Adipocyte (in vitro differentiated cells): ENCODE data around the gene STAC.

Source experiments
- DNase-seq: peaks from one replicate; pipeline ENCODE4 v3.0.0-alpha.2; 2015; ENCODE audit warnings: low read depth
- H3K27me3 ChIP-seq: replicated peaks from 2 replicates; pipeline ENCODE4 v1.7.0; 2013; ENCODE audit warnings: mild to moderate bottlenecking, low read length, moderate library complexity; ENCODE audit not compliant: control insufficient read depth, insufficient read depth
- H3K36me3 ChIP-seq: 2 replicates; pipeline ENCODE4 v1.7.0; 2013; ENCODE audit warnings: low read length, mild to moderate bottlenecking, moderate library complexity; ENCODE audit not compliant: control insufficient read depth, insufficient read depth, severe bottlenecking
- H3K4me1 ChIP-seq: 2 replicates; pipeline ENCODE4 v1.7.0; 2013; ENCODE audit warnings: mild to moderate bottlenecking, low read length, moderate library complexity; ENCODE audit not compliant: control insufficient read depth, insufficient read depth
- H3K4me3 ChIP-seq: 2 replicates; pipeline ENCODE4 v1.7.0; 2013; ENCODE audit warnings: mild to moderate bottlenecking, low read length, moderate library complexity
- H3K9ac ChIP-seq: 2 replicates; pipeline ENCODE4 v1.7.0; 2013; ENCODE audit warnings: mild to moderate bottlenecking, low read length, moderate library complexity
- H3K9me3 ChIP-seq: 2 replicates; pipeline ENCODE4 v1.7.0; 2013; ENCODE audit warnings: mild to moderate bottlenecking, low read length, moderate library complexity; ENCODE audit not compliant: control insufficient read depth

STAC gene

DNA sequence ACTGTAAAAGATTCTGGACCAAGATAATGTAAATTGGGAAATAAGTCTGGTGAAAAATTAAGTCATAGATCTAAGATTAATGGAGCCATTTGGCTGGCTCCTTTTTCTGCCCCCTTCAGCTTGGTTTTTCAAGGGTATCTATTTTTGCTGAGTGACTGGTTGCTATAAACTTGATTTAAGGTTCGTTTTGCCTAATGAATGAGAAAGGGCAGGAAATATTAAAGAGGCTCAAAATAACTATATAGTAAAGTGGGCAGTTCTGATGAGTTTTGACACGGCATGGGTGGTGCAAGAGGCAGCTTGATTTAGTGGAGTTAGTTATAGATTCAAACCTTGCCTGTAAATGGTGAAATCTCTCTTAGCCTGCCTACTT lies 140.7 kb downstream of the STAC start:
- H3K27me3 ChIP-seq, result no peaks in the 10 kb centered on the region
- peaks cover 8% of the 10 kb centered on the region for H3K4me1 ChIP-seq
- H3K36me3 ChIP-seq, result no peaks in the 10 kb centered on the region
- no peaks in the 10 kb centered on the region for H3K9me3 ChIP-seq
- no peak for DNase-seq
- no peak overlapping the region for H3K4me3 ChIP-seq
- no peak overlapping the region for H3K9ac ChIP-seq

DNA sequence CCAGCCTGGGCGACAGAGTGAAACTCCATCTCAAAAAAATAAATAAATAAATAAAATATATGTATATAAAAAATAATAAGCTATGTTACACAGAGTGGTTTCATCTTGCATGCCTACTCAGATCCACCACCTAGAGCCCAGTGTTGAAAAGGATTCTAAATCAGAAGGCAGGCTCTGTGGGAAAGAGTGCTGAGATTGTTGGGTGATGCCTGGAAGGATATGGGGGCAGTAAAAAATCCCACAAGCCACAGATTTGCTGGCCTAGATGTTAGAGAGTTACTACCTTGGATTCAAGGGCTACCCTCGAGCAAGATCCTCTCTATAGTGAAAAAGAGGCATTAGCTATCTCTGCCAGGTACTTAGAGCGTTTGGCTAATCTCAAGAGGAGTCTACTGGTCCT lies 144.3 kb downstream of the STAC start:
- Histone ChIP-seq H3K4me3 (no peak overlapping the region), H3K4me1 (peaks cover 8% of the 10 kb centered on the region), H3K36me3 (no peaks in the 10 kb centered on the region), H3K9me3 (no peaks in the 10 kb centered on the region), H3K27me3 (no peaks in the 10 kb centered on the region), H3K9ac (no peak overlapping the region)
- DNase-seq, result no peak

DNA sequence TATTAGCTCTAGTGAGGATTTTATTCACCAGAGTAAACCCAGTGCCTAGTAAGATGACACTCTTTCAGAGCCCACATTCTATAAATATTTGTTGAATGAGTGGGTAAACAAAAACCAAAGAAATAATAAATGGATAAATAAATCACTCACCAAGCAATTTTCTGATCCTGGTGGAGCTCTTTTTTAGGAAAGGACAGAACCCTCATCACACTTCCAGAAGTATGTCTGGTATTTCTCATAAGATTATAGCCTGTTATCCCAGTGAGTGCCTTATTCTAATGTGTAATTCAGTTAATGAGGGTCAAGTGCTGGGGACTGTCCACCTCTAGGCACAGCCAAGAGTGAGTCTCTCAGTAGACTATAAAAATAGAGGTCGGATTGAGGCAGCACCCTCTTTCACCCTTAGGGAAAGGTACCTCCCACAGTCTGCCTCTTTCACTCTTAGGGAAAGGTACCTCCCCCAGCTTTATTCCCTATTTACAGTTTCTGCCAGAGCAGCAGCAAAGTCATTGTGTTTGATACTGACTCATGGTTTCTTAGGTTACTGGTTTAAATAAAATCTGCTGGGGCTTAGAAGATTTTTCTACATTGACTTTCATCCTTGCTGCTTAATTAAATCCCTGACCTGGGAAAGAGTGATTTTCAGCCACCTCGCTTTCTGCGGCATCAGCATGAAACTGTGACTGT lies 145.0 kb downstream of the STAC start:
- Histone ChIP-seq H3K36me3 (no peaks in the 10 kb centered on the region), H3K4me1 (peaks cover 8% of the 10 kb centered on the region), H3K4me3 (no peak overlapping the region), H3K9me3 (no peaks in the 10 kb centered on the region), H3K27me3 (no peaks in the 10 kb centered on the region), H3K9ac (no peak overlapping the region)
- DNase-seq, result peak; percentile 29

DNA sequence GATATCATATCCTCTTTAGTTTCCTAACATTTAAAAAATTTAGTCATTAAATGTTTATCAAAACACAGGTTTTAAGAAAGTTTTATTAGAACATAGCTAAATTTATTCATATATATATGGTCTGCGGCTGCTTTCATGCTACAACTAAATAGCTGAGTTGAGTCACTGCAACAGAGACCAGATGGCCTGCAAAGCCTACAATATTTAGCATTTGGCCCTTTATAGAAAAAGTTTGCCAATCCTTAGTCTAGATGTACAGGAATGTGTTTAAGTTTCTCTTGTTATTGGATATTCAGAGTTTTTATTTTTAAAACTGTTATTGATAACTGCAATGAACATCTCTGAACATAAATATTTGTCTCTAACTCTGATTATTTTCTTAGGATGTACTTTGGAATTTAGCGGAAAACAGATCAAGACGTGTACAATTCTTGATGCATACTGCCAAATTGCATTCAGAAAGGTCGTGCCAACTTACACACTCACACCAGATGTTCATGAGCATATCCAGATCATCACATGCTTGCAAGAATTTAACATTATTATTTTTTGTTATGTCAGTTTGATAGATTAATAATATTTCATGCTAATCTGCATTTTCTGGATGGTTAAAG lies 157.9 kb downstream of the STAC start:
- DNase-seq, result peak; percentile 14
- H3K9ac ChIP-seq, result no peak overlapping the region
- H3K4me3 ChIP-seq, result no peak overlapping the region
- H3K27me3 ChIP-seq, result no peaks in the 10 kb centered on the region
- H3K9me3 ChIP-seq, result no peaks in the 10 kb centered on the region
- no peaks in the 10 kb centered on the region for H3K36me3 ChIP-seq
- H3K4me1 ChIP-seq, result peaks cover 17% of the 10 kb centered on the region

DNA sequence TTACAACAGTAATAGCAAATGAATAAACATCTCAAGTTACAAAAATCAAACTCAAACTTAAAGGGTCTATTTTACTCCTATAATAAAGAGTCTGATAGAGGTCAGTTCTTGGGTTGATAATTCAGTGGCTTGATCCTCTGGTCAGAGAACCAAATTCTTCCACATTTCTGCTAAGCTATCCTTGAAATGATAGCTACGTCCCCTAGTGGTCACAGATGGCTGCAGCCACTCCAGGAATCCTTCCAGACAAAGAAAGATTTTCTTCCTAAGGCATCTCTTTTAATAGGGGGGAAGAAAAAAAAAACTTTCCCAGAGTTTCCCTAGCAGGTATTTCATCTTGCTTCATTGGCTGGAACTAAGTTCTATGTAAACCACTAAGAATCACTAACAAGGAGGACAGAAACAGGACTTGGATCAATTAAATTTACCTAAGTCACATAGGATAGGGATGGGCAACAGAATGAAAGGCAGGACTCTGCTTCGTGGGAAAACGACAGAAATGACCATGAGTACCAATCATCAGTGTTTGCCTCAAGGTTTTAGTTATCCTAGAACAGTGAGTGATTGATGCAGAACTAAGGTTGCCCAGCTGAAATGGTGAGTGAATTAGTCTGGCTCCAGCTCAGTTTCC lies 160.7 kb downstream of the STAC start:
- H3K4me3 ChIP-seq, result no peak overlapping the region
- no peaks in the 10 kb centered on the region for H3K36me3 ChIP-seq
- DNase-seq, result peak; percentile 76
- no peak overlapping the region for H3K9ac ChIP-seq
- no peaks in the 10 kb centered on the region for H3K27me3 ChIP-seq
- no peaks in the 10 kb centered on the region for H3K9me3 ChIP-seq
- peaks cover 25% of the 10 kb centered on the region for H3K4me1 ChIP-seq

DNA sequence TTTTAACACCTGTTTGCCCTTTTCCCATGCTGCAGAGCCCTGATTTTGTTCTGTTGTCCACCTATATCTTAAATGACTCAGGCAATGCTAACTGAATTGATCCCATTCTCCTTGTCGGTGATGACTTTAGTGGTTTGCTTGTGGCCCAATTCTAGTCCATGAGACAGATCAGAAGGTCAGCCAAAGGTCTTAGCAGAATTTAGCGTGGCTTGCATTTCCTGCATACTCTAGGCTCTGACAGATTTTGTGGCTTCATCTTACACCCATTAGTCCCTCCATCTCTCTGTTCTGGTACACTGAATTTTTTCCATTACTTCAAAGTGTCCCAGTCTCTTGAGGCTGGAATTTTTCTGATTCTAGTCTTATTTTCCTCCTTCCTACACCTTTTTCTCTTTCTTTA lies 161.9 kb downstream of the STAC start:
- H3K4me1 ChIP-seq, result peaks cover 25% of the 10 kb centered on the region
- H3K27me3 ChIP-seq, result no peaks in the 10 kb centered on the region
- H3K9ac ChIP-seq, result no peak overlapping the region
- no peaks in the 10 kb centered on the region for H3K36me3 ChIP-seq
- H3K9me3 ChIP-seq, result no peaks in the 10 kb centered on the region
- DNase-seq, result peak; percentile 28
- H3K4me3 ChIP-seq, result no peak overlapping the region

DNA sequence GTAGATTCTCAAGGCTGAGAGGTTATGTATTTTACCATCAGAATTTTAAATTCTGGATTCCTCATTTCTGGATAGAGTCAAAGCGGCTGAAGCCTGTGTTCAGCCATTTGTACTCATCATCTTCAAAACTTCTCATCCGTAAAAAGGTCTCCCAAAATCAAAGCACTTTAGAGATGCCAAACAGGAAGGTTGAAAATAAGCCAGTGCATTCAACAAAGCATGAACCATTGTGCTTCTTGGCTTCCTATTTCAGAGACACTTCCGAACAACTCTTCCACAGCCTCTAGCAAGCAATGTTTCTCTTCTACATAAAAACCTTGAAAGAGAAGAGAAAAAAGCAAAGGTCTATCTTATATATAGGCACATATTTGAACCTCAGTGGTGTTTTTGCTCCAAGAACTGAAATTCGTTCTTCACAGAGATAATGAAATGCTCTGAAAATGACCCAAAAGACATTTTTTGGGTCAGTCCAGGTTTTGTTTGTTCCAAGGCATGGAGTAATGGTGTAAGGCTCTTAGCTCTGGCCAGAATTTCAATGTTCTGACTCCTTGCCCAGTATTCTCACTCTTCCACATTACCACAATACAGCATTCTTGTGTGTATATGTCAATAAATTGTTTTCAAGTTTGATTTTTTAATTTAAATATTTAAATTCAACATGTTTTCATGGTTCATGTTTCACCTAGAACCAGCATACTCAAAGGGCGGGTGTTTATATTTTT lies 163.1 kb downstream of the STAC start:
- peaks cover 2% of the 10 kb centered on the region for H3K9me3 ChIP-seq
- H3K9ac ChIP-seq, result no peak overlapping the region
- H3K27me3 ChIP-seq, result no peaks in the 10 kb centered on the region
- H3K4me3 ChIP-seq, result peak overlapping the region; percentile 25
- peaks cover 25% of the 10 kb centered on the region for H3K4me1 ChIP-seq
- peak; percentile 13 for DNase-seq
- no peaks in the 10 kb centered on the region for H3K36me3 ChIP-seq

DNA sequence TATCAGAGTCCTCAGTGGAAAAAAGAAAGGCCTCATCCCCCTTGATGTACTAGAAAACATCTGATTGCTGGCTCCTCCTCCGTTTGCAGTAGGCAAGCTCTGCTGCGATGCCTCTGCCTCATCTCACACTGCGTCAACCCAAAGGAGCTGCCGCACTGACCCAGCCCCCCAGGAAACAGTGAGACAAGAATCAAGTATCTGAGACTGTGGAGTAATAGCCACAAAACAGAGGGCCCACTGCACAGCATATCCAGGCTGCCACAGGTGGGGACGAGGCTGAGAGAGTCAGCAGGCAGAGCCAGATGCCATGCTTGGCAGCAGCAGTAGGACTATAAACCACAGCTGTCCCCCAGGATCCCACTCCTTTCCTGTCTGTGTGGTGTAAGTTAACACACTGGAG lies 165.9 kb downstream of the STAC start:
- H3K4me1 ChIP-seq, result peaks cover 25% of the 10 kb centered on the region
- no peaks in the 10 kb centered on the region for H3K27me3 ChIP-seq
- no peak overlapping the region for H3K4me3 ChIP-seq
- DNase-seq, result no peak
- no peaks in the 10 kb centered on the region for H3K36me3 ChIP-seq
- no peak overlapping the region for H3K9ac ChIP-seq
- peaks cover 9% of the 10 kb centered on the region for H3K9me3 ChIP-seq

DNA sequence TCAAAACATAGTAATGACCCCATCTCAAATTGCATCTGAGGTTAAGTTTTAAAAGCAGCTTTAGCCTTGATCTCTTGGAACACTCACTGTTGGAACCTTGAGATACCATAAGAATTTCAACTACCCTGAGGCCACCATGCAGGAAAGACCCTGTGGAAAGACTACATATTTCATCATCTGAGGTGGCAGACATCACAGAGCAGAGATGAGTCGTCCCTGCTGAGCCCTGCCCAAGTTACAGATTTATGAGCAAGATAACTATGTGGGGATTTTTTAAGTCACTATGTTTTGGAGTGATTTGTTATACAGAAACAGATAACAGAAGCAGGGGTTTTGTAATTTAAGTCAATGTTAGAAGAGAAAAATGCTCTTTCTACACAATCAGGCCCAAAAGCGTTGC lies 168.4 kb downstream of the STAC start:
- no peak overlapping the region for H3K9ac ChIP-seq
- H3K4me1 ChIP-seq, result peaks cover 3% of the 10 kb centered on the region
- no peaks in the 10 kb centered on the region for H3K27me3 ChIP-seq
- DNase-seq, result no peak
- peaks cover 9% of the 10 kb centered on the region for H3K9me3 ChIP-seq
- no peak overlapping the region for H3K4me3 ChIP-seq
- no peaks in the 10 kb centered on the region for H3K36me3 ChIP-seq

DNA sequence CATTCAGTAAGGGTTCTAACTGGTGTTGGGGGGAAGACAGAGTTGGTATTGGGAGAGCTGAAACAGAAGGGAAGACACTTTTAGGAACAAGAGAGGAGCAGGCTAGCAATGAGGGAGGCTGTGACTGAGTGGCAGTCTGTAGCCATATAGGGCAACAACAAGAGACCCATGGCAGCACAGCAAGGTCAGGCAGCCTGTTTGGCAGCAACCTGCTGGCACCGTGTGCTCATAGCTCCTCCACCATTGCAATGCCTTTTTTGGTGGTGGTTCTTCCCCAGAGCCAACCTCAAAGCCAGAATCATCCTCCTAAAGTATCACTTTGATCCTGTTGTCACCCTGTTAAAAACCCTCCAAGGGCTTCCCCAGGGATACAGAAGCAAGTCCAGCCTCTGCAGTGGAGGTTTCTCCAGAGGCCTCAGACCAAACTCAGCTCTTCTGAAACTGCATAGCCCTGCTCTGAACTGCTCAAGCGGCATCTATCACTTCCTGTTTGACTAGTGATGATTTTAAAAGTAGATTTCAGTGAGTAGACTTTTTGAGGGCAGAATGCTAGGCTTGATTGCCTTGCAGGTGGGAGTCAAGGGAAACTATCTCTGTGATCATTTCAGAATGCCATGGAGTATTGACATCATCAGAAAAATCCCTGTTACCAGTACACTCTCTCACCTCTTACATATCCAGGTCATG lies 176.9 kb downstream of the STAC start:
- DNase-seq, result no peak
- H3K27me3 ChIP-seq, result no peaks in the 10 kb centered on the region
- H3K4me1 ChIP-seq, result peaks cover 8% of the 10 kb centered on the region
- H3K4me3 ChIP-seq, result no peak overlapping the region
- no peaks in the 10 kb centered on the region for H3K36me3 ChIP-seq
- no peak overlapping the region for H3K9ac ChIP-seq
- H3K9me3 ChIP-seq, result no peaks in the 10 kb centered on the region
